GM12873 (cell line): Measurements from ENCODE around the gene KRT71.

Experiments
- TF ChIP-seq, protein P1 (sequence below): IDR thresholded peaks from 2 replicates; pipeline ENCODE4 v1.5.1; 2012; ENCODE audit warnings: low read depth, mild to moderate bottlenecking, moderate library complexity, low read length, control low read depth; ENCODE audit not compliant: insufficient read depth; ENCODE audit errors: missing control alignments

KRT71 gene

GRCh38 chr12:52530366-52530765 is 22.6 kb downstream of the KRT71 start:
- TF ChIP-seq, protein P1, sequence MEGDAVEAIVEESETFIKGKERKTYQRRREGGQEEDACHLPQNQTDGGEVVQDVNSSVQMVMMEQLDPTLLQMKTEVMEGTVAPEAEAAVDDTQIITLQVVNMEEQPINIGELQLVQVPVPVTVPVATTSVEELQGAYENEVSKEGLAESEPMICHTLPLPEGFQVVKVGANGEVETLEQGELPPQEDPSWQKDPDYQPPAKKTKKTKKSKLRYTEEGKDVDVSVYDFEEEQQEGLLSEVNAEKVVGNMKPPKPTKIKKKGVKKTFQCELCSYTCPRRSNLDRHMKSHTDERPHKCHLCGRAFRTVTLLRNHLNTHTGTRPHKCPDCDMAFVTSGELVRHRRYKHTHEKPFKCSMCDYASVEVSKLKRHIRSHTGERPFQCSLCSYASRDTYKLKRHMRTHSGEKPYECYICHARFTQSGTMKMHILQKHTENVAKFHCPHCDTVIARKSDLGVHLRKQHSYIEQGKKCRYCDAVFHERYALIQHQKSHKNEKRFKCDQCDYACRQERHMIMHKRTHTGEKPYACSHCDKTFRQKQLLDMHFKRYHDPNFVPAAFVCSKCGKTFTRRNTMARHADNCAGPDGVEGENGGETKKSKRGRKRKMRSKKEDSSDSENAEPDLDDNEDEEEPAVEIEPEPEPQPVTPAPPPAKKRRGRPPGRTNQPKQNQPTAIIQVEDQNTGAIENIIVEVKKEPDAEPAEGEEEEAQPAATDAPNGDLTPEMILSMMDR: no peak

DNA sequence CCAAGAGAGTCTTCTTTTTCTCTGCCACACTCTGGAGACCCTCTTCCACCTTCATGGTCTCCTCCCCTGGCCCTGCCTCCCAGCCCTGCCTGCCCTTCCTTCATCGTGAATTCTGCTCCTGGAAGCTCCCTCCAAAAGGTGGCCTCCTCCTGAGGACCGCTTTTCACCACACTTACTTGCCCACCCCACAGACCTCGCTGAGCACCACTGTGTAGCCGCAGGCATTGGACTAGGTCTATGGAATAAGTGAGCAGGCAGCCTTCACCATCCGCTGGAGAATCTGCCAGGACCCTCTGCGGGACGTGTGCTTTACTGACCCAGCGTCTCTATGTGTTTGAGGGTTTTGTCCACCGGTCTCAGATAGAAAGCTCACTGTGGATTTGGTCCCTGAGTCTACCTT is 23.1 kb downstream of the KRT71 start:
- TF ChIP-seq, protein P1: no peak

GRCh38 chr12:52529417-52529816 is 23.5 kb downstream of the KRT71 start:
- TF ChIP-seq, protein P1: no peak

GRCh38 chr12:52528641-52529143 is 24.3 kb downstream of the KRT71 start:
- TF ChIP-seq, protein P1: no peak

DNA sequence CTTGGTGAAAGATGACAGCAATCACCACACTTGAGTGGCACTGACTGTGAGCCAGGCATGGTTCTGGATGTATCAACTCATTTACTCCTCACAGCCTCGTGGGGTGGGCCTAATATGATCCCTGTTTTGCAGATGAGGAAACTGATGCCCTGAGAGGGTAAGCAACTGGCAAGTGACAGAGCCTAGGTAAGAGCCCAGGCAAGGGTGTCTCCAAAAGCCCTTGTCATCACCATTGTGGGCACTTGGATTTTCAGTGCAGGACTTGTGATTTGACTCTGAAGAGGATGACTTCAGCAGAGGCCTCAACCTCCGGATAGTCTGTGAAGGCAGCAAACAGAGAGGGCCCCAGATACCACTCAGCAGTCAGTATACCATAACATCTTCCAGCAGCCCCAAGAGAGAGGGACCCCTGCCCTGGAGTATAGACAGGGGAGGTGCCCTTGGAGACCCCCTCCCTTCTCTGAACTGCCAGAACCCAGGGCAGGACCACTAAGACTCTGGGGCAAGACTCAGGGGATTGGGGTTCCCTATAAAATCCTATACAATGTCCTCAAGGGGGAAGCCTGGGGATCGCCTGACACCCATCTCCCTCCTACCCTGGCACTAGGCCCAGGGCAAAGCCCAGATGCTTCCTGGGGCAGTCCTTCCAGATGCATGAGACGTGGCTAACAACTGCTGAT is 25.7 kb downstream of the KRT71 start:
- TF ChIP-seq, protein P1: no peak

GRCh38 chr12:52526511-52526951 is 26.4 kb downstream of the KRT71 start:
- TF ChIP-seq, protein P1: no peak

DNA sequence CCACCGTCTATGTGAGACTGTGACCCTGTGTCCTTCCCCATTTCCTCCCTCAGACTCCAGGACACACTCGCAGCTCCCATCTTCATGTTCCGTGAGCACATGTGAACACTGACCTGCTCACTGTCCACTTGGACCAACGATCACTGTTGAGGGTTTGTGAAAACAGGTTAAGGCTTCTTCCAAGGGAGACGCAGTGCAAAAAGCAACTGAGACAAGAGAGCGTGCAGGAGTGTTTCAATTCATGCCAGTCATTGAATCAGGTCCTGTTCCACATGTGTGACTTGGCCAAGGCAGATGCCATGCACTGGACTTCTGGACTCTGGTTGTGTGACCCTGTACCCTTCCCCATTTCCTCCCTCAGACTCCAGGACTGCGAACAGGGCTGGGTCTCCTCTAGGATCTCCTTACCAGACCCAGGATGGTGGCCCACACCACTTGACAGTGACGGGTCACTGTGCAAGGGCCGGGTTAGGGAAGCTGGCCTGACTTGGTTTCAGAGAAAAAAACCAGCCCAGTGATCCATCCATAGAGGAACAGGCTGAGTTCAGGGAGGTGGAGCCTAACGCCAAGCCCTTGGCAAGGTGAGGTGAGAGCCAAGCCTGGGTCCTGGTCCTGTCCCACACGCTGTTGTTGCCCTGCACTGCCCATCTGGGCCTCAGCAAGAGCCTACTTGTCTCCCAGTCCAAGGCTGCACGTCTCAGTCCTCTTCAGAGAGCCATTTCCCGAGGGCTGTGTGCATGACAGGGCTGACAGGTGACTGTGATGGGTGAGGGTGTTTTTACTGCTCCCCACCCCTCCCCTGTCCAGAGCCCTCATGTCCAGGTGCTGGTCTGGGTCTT is 27.1 kb downstream of the KRT71 start:
- TF ChIP-seq, protein P1: no peak
